Measurements from ENCODE around the gene DHX40.

- TF ChIP-seq CTCF (IDR thresholded peaks at IDR 0.05) (no peak), POLR2A (IDR thresholded peaks at IDR 0.05) (no peak)
Measured at GRCh38 chr17:59623151-59623550, 57.7 kb downstream of the DHX40 start.

All from body of pancreas (tissue), 4 donors.